ENCODE results near the gene IYD.

Gene IYD

GRCh38 chr6:150427037-150427602 is 58.3 kb downstream of the IYD start:
- H4K20me1 ChIP-seq (ENCODE audit: insufficient read depth, low read length): no peaks in the 10 kb centered on the region
- H3K4me1 ChIP-seq (ENCODE audit: low read length): no peaks in the 10 kb centered on the region
- H3K27me3 ChIP-seq (ENCODE audit: low read depth, low read length): no peaks in the 10 kb centered on the region
- no peak overlapping the region for H3K9ac ChIP-seq (ENCODE audit: low read length)
- H3K36me3 ChIP-seq (replicated peaks; ENCODE audit: low read depth, low read length): no peaks in the 10 kb centered on the region
- TF ChIP-seq EZH2phosphoT487 (IDR thresholded peaks at IDR 0.05; ENCODE audit: low read depth): no peak
- TF ChIP-seq, protein P1, sequence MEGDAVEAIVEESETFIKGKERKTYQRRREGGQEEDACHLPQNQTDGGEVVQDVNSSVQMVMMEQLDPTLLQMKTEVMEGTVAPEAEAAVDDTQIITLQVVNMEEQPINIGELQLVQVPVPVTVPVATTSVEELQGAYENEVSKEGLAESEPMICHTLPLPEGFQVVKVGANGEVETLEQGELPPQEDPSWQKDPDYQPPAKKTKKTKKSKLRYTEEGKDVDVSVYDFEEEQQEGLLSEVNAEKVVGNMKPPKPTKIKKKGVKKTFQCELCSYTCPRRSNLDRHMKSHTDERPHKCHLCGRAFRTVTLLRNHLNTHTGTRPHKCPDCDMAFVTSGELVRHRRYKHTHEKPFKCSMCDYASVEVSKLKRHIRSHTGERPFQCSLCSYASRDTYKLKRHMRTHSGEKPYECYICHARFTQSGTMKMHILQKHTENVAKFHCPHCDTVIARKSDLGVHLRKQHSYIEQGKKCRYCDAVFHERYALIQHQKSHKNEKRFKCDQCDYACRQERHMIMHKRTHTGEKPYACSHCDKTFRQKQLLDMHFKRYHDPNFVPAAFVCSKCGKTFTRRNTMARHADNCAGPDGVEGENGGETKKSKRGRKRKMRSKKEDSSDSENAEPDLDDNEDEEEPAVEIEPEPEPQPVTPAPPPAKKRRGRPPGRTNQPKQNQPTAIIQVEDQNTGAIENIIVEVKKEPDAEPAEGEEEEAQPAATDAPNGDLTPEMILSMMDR (IDR thresholded peaks at IDR 0.05; ENCODE audit: low read depth, low read length): no peak
- H3K4me3 ChIP-seq (ENCODE audit: low read length): no peak overlapping the region
- H3K9me3 ChIP-seq (ENCODE audit: insufficient read depth, low read length): no peaks in the 10 kb centered on the region
- no peak overlapping the region for H2AFZ ChIP-seq (ENCODE audit: low read depth, low read length)
- no peaks in the 10 kb centered on the region for H3K79me2 ChIP-seq (ENCODE audit: low read length)
- no peak overlapping the region for H3K27ac ChIP-seq (ENCODE audit: low read length)
- H3K4me2 ChIP-seq (ENCODE audit: low read length): no peak overlapping the region

- no peak overlapping the region for H3K4me2 ChIP-seq (ENCODE audit: low read length)
- no peaks in the 10 kb centered on the region for H3K4me1 ChIP-seq (ENCODE audit: low read length)
- TF ChIP-seq, protein P1 (IDR thresholded peaks at IDR 0.05; ENCODE audit: low read depth, low read length): no peak
- no peak for TF ChIP-seq EZH2phosphoT487 (IDR thresholded peaks at IDR 0.05; ENCODE audit: low read depth)
- H3K9me3 ChIP-seq (ENCODE audit: insufficient read depth, low read length): no peaks in the 10 kb centered on the region
- H3K27ac ChIP-seq (ENCODE audit: low read length): no peak overlapping the region
- H4K20me1 ChIP-seq (ENCODE audit: insufficient read depth, low read length): no peaks in the 10 kb centered on the region
- no peak overlapping the region for H3K9ac ChIP-seq (ENCODE audit: low read length)
- H3K79me2 ChIP-seq (ENCODE audit: low read length): no peaks in the 10 kb centered on the region
- no peak overlapping the region for H2AFZ ChIP-seq (ENCODE audit: low read depth, low read length)
- no peak overlapping the region for H3K4me3 ChIP-seq (ENCODE audit: low read length)
- H3K36me3 ChIP-seq (replicated peaks; ENCODE audit: low read depth, low read length): no peaks in the 10 kb centered on the region
- no peaks in the 10 kb centered on the region for H3K27me3 ChIP-seq (ENCODE audit: low read depth, low read length)
Measured at GRCh38 chr6:150427843-150428242, 59.0 kb downstream of the IYD start.

DNA sequence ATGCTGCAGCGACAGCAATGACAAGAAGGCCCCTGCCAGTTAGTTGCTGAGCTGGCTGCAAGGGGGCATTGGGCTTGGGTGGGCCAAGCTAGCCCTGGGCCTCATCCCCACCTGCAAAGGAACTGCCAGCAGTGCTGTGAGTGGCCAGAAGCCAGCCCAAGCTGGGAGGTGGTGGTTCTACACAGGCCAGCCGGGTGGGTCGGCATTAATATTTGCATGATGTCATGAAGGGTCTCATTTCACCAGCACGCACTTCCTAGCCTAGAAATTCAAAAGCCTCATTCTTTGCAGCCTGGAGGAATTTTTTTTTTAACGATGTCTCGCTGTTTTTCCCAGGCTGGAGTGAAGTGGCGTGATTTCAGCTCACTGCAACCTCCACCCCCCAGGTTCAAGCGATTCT is 62.0 kb downstream of the IYD start:
- Histone ChIP-seq H4K20me1 (ENCODE audit: insufficient read depth, low read length) (no peaks in the 10 kb centered on the region), H2AFZ (ENCODE audit: low read depth, low read length) (no peak overlapping the region), H3K9ac (ENCODE audit: low read length) (no peak overlapping the region), H3K27me3 (ENCODE audit: low read depth, low read length) (no peaks in the 10 kb centered on the region), H3K79me2 (ENCODE audit: low read length) (no peaks in the 10 kb centered on the region), H3K4me1 (ENCODE audit: low read length) (no peaks in the 10 kb centered on the region), H3K36me3 (replicated peaks; ENCODE audit: low read depth, low read length) (no peaks in the 10 kb centered on the region), H3K27ac (ENCODE audit: low read length) (no peak overlapping the region), H3K4me3 (ENCODE audit: low read length) (no peak overlapping the region), H3K9me3 (ENCODE audit: insufficient read depth, low read length) (no peaks in the 10 kb centered on the region), H3K4me2 (ENCODE audit: low read length) (no peak overlapping the region)
- no peak for TF ChIP-seq EZH2phosphoT487 (IDR thresholded peaks at IDR 0.05; ENCODE audit: low read depth)
- TF ChIP-seq, protein P1 (IDR thresholded peaks at IDR 0.05; ENCODE audit: low read depth, low read length): no peak

GRCh38 chr6:150435360-150435759 is 66.5 kb downstream of the IYD start:
- no peaks in the 10 kb centered on the region for H3K36me3 ChIP-seq (replicated peaks; ENCODE audit: low read depth, low read length)
- no peak overlapping the region for H3K9ac ChIP-seq (ENCODE audit: low read length)
- no peaks in the 10 kb centered on the region for H3K4me1 ChIP-seq (ENCODE audit: low read length)
- no peaks in the 10 kb centered on the region for H3K27me3 ChIP-seq (ENCODE audit: low read depth, low read length)
- H4K20me1 ChIP-seq (ENCODE audit: insufficient read depth, low read length): no peaks in the 10 kb centered on the region
- H3K9me3 ChIP-seq (ENCODE audit: insufficient read depth, low read length): peaks cover 5% of the 10 kb centered on the region; the same call in 1 of the 2 replicates
- H3K79me2 ChIP-seq (ENCODE audit: low read length): no peaks in the 10 kb centered on the region
- TF ChIP-seq EZH2phosphoT487 (IDR thresholded peaks at IDR 0.05; ENCODE audit: low read depth): no peak
- TF ChIP-seq, protein P1 (IDR thresholded peaks at IDR 0.05; ENCODE audit: low read depth, low read length): no peak
- H3K4me2 ChIP-seq (ENCODE audit: low read length): no peak overlapping the region
- no peak overlapping the region for H3K4me3 ChIP-seq (ENCODE audit: low read length)
- H2AFZ ChIP-seq (ENCODE audit: low read depth, low read length): no peak overlapping the region
- H3K27ac ChIP-seq (ENCODE audit: low read length): no peak overlapping the region

Data from OCI-LY3 (cell line).